NCI-H526 (cell line): Measurements from ENCODE around the gene POT1.

Source experiments
- DNase-seq, 2 experiments: peaks; one replicate each; lab custom pipeline; 2025; lab: John Stamatoyannopoulos, UW

Gene POT1

DNA sequence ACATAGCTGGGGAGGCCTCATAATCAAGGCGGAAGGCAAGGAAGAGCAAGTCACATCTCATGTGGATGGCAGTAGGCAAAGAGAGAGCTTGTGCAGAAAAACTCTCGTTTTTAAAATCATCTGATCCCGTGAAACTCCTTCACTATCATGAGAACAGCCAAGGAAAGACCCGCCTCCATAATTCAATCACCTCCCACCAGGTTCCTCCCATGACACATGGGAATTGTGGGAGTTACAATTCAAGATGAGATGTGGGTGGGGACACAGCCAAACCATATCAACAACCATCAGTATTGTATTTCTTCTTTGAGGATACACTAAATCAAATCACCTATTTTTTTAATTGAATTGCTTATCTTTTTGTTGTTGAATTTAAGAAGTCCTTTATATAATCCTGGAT, 16.7 kb downstream of the POT1 start:
- DNase-seq = no peak

DNA sequence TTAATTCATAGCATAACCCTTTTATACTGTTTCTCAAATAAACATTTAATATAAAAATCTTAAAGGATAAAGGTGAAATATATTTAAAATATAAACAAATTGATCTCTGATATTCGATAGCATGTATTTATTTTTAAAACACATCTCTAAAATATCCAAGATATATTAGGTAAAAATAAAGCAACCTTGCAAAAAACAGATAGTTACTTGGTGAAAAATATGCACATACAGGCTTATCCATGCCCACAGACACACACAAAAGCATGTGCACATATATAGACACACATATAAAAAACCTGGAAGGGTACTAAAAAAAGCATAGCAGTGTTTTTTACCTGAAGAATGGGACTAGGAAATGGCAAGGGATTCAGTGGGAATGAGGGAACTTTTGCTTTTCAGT, 19.8 kb downstream of the POT1 start:
- DNase-seq = no peak

GRCh38 chr7:124908259-124908658, 21.4 kb downstream of the POT1 start:
- DNase-seq = no peak

GRCh38 chr7:124907490-124907889, 22.1 kb downstream of the POT1 start:
- DNase-seq = peak in 1 of 2 experiments; percentile 11

- DNase-seq = no peak
These were observed 31.1 kb downstream of the POT1 start for GRCh38 chr7:124898531-124898930.

DNA sequence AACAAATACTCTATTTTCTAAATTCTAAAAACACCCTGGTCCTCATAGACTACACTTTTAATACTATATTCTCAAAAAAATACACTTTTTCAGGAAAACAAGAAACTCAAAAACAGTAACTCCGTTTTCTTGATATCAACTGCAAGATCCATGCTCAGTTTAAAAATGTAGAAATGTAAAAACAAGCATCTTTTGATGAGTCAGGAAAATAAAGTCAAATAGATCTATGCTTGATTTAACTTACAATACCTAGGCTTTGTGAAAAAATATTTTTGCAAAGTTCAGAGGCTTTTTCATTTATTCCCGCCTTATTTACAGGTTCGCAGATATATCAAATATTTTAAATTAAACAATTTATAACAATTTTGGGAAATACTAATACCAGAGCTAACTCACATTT, 33.6 kb downstream of the POT1 start:
- no peak for DNase-seq

- no peak for DNase-seq
These were observed 36.3 kb downstream of the POT1 start for GRCh38 chr7:124893140-124893827.

DNA sequence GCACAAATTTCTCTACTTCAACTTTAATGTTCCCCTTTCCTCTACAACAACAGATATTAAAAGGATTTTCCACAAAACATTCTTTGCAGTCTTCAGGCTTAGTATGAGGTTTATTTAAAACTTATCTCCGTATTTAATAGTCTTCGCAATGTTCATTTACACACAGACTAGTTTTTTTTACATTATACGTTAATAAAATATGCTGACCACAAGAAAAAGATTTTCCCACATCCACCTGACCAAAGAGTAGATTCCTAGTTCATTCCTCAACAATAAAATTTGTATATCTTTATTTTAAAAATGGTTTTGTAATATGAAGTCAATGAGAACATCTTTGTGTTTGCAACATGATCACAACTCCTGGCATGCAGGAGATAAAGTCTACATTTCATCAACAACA, 42.4 kb downstream of the POT1 start:
- no peak for DNase-seq

GRCh38 chr7:124881981-124882380, 47.6 kb downstream of the POT1 start:
- no peak for DNase-seq

GRCh38 chr7:124879771-124880170, 49.9 kb downstream of the POT1 start:
- no peak for DNase-seq

DNA sequence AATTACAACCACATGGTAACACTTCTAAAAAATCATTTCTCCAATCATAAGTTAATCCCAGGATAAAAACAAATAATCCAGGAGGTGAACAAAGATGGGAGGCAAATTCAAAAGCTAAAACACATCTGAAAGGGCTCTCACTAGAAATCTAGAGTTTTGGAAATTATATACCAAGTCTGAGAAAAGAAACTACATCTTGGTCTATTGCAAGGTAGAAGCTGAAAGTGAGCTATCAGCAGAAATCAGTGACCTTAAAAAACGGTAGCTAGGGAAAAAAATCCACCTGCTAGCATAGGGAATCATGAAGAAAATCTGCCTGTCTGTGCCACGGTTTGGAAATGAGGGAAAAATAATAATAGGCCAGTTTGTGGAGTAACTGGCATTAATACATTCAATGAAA, 50.5 kb downstream of the POT1 start:
- DNase-seq = no peak

GRCh38 chr7:124874644-124875163, 54.9 kb downstream of the POT1 start:
- no peak for DNase-seq

DNA sequence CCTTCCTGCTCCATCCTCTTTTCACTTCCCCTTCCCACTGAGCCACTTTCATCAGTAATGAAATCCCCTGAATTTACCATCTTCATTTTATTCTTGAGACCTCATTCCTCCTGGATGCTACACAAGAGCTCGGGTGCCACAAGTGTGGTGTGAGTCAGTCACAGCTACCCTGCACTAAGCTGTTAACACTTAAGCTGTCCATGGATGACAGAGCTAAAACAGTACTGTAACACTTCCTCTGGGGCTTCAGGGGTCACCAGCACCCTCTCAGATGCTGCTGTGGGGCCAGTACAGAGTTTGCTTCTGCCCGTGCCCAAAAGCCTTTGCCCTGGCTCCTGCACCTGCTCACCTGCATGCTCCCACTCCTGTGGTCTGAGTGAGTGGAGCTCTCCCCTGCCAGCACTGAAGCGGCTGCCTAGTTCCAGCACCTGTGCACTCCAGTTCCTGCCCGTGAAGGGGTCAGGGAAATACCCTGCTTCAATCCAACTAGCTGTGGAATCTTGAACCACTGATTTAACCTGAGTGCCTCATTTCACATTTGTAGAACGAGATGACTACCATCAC, 71.9 kb downstream of the POT1 start:
- DNase-seq = no peak

- peak in 1 of 2 experiments; percentile 64 for DNase-seq
These were observed 73.2 kb downstream of the POT1 start for GRCh38 chr7:124856299-124856888.

DNA sequence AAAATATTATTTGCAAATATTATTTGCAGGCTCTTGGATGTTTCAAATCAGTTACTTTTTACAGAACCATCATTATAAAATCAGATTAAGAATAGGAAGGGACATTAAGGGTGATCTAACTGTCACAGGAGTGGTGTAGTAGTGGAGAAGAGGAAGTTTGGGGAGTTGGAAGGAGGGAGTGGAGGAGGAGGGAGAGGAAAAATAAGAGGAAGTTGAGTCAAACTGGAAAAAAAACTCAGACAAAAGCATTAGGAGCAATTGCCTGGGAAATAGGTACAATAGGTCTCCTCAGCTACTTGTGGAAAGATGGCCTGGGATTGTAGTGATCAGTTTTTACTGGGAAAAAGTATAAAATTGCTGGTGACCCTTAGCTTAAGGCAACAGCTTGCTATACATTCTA, 86.3 kb downstream of the POT1 start:
- no peak for DNase-seq

GRCh38 chr7:124840435-124840834, 89.2 kb downstream of the POT1 start:
- DNase-seq = peak; percentile 45 to 48

DNA sequence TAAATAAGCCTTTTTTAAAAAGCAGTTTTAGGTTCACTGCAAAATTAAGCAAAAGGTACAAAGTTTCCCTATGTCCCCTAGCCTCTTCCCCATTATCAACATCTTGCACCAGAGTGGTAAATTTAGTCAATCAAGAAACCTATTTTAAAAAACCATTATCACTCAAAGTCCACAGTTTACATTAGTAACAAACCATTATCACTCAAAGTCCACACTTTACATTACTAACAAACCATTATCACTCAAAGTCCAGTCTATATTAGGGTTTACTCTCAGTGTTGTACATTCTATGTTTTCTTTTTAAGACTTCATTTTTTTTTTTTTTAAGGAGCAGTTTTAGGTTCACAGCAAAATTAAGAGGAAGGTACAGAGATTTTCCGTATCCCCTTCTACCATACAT, 89.9 kb downstream of the POT1 start:
- DNase-seq = no peak

DNA sequence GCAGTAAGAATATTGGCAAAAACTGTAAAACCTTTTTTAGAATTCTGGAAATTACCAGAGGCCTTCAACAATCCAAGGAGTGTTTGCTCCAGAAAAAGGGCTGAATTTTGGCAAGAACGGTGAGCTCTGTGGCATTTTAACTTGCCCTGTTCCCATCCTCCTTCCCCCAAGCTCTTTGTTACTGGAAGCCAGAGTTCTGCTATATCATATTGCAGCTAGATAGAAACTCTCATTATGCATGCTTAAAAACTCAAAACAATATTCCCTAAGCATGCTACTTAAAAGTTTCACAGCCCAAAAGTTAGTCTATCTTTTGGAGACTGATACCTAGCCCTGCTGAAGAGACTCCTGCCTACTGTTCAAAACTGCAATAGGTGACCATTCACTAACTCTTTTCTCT, 93.5 kb downstream of the POT1 start:
- DNase-seq = no peak

DNA sequence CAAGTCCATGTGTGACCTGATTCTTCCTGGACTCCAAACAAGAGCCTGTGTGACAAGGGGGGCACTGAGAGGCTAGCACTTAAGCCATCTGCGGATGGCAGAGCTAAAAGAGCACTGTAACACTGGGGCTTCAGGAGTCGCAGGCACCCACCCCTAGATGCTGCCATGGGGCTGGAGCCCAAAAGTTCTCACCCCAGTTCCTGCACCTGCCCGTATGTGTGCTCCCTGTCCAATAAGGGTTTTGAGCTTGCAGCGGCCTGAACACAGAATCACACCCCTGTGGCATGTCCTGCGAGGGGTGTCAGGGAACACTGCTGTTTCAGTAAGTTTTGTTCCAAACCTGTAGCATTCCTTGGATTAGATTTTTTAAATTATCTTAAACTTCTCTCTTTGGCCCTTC, 110.8 kb downstream of the POT1 start:
- no peak for DNase-seq

GRCh38 chr7:124813994-124814798, 115.4 kb downstream of the POT1 start:
- DNase-seq = no peak

GRCh38 chr7:124812764-124813163, 116.9 kb downstream of the POT1 start:
- DNase-seq = no peak

- DNase-seq = no peak
These were observed 118.3 kb downstream of the POT1 start for GRCh38 chr7:124811341-124811740.

GRCh38 chr7:124810605-124811004, 119.0 kb downstream of the POT1 start:
- DNase-seq = no peak
